ENCODE results near the gene TMEM255B.
A peak's percentile ranks its signal among the peaks of the same experiment; 100 is the strongest.

TMEM255B gene

GRCh38 chr13:113834496-113835200, 75.6 kb downstream of the TMEM255B start:
- no peak overlapping the region for H3K4me3 ChIP-seq (replicated peaks; ENCODE audit: low read depth, low read length)
- TF ChIP-seq CTCF (IDR thresholded peaks at IDR 0.05; ENCODE audit: low read length, missing control alignments) = no peak
- DNase-seq (ENCODE audit: low read depth) = no peak

- no peak for TF ChIP-seq CTCF (IDR thresholded peaks at IDR 0.05; ENCODE audit: low read length, missing control alignments)
- no peak overlapping the region for H3K4me3 ChIP-seq (replicated peaks; ENCODE audit: low read depth, low read length)
- DNase-seq (ENCODE audit: low read depth) = peak; percentile 44
Measured at GRCh38 chr13:113835461-113836270, 76.6 kb downstream of the TMEM255B start.

- no peak overlapping the region for H3K4me3 ChIP-seq (replicated peaks; ENCODE audit: low read depth, low read length)
- no peak for TF ChIP-seq CTCF (IDR thresholded peaks at IDR 0.05; ENCODE audit: low read length, missing control alignments)
- DNase-seq (ENCODE audit: low read depth) = peak; percentile 82
Measured at GRCh38 chr13:113836768-113837559, 77.9 kb downstream of the TMEM255B start.

GRCh38 chr13:113837560-113838355, 78.7 kb downstream of the TMEM255B start:
- TF ChIP-seq CTCF (IDR thresholded peaks at IDR 0.05; ENCODE audit: low read length, missing control alignments) = no peak

GRCh38 chr13:113838711-113839201, 79.7 kb downstream of the TMEM255B start:
- no peak for TF ChIP-seq CTCF (IDR thresholded peaks at IDR 0.05; ENCODE audit: low read length, missing control alignments)
- DNase-seq (ENCODE audit: low read depth) = no peak
- H3K4me3 ChIP-seq (replicated peaks; ENCODE audit: low read depth, low read length) = peak overlapping the region; percentile 51

More at GRCh38 chr13:113837560-113838355, 78.7 kb downstream of the TMEM255B start:
- peak overlapping the region; percentile 51 for H3K4me3 ChIP-seq (replicated peaks; ENCODE audit: low read depth, low read length)
- peak; percentile 97 for DNase-seq (ENCODE audit: low read depth)

Measured in fibroblast of pulmonary artery (primary cell).